GM12873 (cell line): ENCODE measurements around the gene HK3.

Experiments used
- CTCF ChIP-seq: IDR thresholded peaks from 2 replicates; pipeline ENCODE4 v1.5.1; 2012; ENCODE audit warnings: low read depth, mild to moderate bottlenecking, moderate library complexity, low read length, control low read depth; ENCODE audit not compliant: insufficient read depth; ENCODE audit errors: missing control alignments

HK3 gene

GRCh38 chr5:176881816-176882566 is 17.2 kb downstream of the HK3 start:
- no peak for TF ChIP-seq CTCF

- TF ChIP-seq CTCF, result no peak
These were observed 18.0 kb downstream of the HK3 start for GRCh38 chr5:176881021-176881749.

- TF ChIP-seq CTCF, result no peak
These were observed 18.7 kb downstream of the HK3 start for GRCh38 chr5:176880366-176881020.

GRCh38 chr5:176879663-176880361 is 19.3 kb downstream of the HK3 start:
- no peak for TF ChIP-seq CTCF

- TF ChIP-seq CTCF, result no peak
These were observed 20.1 kb downstream of the HK3 start for GRCh38 chr5:176878906-176879662.

- no peak for TF ChIP-seq CTCF
These were observed 20.7 kb downstream of the HK3 start for GRCh38 chr5:176878463-176878862.
